ENCODE results near the gene TLCD4.
"Not testable (repeated sequence)": the region's sequence is repeated elsewhere in the genome, so short reads cannot be mapped to it uniquely, and the experiment has no call there.

The TLCD4 gene

DNA sequence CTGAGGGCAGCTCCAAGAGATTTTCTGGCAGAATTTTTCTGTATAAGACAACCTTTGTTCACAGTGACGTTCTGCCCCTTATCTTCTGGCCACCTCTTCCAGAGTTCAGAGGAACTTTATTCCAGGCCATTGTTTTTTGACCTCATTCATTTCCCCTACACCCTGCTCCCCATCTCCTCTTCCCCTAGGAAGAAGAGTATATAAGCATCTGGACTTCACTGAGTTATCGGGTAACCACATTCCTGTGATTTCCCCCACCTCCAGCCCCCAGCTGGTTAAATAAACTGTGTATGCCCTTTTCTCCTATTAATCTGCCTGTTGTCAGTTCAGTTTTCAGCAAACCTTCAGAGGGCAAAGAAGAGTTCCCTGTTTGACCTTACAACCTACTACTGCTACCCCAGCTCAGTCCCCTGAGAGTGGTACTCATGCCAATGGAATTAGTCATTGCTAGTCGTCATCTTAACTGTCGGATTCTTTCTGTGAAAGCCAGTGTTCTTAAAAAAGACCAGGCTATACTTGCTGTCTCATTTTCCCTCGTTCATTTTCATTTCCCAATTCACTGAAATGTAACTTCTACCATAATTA, 30.1 kb upstream of the TLCD4 start:
- DNase-seq = no peak
- Histone ChIP-seq H3K4me2 (ENCODE audit: low read depth, low read length) (no peak overlapping the region), H3K4me3 (ENCODE audit: low read length) (no peak overlapping the region)

DNA sequence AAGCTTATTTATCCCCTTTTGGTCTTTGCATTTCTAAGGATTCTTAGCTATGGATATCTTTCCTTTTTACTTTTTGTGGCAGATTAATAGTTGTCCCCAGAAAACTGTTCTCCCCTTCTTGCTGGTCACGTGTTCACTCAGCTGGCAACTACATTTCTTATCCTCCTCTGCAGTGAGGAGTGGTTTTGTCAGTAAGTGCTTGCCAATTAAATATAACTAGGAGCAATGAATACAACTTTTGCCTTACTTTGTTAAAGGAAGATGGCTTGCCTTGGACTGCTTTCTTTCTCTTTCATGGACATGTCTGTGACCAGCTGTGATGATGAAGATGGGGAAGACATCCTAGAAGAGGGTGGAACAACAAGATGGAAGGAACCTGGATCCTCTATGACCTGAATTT, 28.9 kb upstream of the TLCD4 start:
- no peak overlapping the region for H3K4me2 ChIP-seq (ENCODE audit: low read depth, low read length)
- H3K27me3 ChIP-seq (replicated peaks; ENCODE audit: insufficient read depth, low read length) = no peaks in the 10 kb centered on the region
- no peaks in the 10 kb centered on the region for H3K9me3 ChIP-seq (replicated peaks; ENCODE audit: insufficient read depth, low read length)
- TF ChIP-seq EZH2 (optimal IDR thresholded peaks at IDR 0.05; ENCODE audit: low read depth, low read length) = no peak
- TF ChIP-seq EZH2phosphoT487 (IDR thresholded peaks at IDR 0.05; ENCODE audit: low read length) = no peak
- TF ChIP-seq, protein P1, sequence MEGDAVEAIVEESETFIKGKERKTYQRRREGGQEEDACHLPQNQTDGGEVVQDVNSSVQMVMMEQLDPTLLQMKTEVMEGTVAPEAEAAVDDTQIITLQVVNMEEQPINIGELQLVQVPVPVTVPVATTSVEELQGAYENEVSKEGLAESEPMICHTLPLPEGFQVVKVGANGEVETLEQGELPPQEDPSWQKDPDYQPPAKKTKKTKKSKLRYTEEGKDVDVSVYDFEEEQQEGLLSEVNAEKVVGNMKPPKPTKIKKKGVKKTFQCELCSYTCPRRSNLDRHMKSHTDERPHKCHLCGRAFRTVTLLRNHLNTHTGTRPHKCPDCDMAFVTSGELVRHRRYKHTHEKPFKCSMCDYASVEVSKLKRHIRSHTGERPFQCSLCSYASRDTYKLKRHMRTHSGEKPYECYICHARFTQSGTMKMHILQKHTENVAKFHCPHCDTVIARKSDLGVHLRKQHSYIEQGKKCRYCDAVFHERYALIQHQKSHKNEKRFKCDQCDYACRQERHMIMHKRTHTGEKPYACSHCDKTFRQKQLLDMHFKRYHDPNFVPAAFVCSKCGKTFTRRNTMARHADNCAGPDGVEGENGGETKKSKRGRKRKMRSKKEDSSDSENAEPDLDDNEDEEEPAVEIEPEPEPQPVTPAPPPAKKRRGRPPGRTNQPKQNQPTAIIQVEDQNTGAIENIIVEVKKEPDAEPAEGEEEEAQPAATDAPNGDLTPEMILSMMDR (IDR thresholded peaks at IDR 0.05; ENCODE audit: low read length) = no peak
- no peaks in the 10 kb centered on the region for H3F3A ChIP-seq (ENCODE audit: insufficient read depth, low read length)
- no peaks in the 10 kb centered on the region for H3K36me3 ChIP-seq (replicated peaks; ENCODE audit: insufficient read depth, low read length)
- no peaks in the 10 kb centered on the region for H3K79me2 ChIP-seq (ENCODE audit: low read length)
- H3K4me1 ChIP-seq (ENCODE audit: low read length) = no peaks in the 10 kb centered on the region
- H3K27ac ChIP-seq (ENCODE audit: low read length) = no peak overlapping the region
- no peaks in the 10 kb centered on the region for H3K9me2 ChIP-seq (replicated peaks; ENCODE audit: insufficient read depth, low read length)
- H4K20me1 ChIP-seq (ENCODE audit: insufficient read depth, low read length) = no peaks in the 10 kb centered on the region
- H3K9ac ChIP-seq (ENCODE audit: low read length) = no peak overlapping the region
- no peak overlapping the region for H2AFZ ChIP-seq (ENCODE audit: low read length)
- no peak for DNase-seq
- H3K4me3 ChIP-seq (ENCODE audit: low read length) = no peak overlapping the region

More for the DNA sequence above, 30.1 kb upstream of the TLCD4 start:
- Histone ChIP-seq H3K9me2 (replicated peaks; ENCODE audit: insufficient read depth, low read length) (no peaks in the 10 kb centered on the region), H3K79me2 (ENCODE audit: low read length) (no peaks in the 10 kb centered on the region), H3K4me1 (ENCODE audit: low read length) (no peaks in the 10 kb centered on the region), H2AFZ (ENCODE audit: low read length) (no peak overlapping the region), H4K20me1 (ENCODE audit: insufficient read depth, low read length) (no peaks in the 10 kb centered on the region), H3K9me3 (replicated peaks; ENCODE audit: insufficient read depth, low read length) (no peaks in the 10 kb centered on the region), H3K27ac (ENCODE audit: low read length) (no peak overlapping the region), H3F3A (ENCODE audit: insufficient read depth, low read length) (no peaks in the 10 kb centered on the region), H3K9ac (ENCODE audit: low read length) (no peak overlapping the region), H3K27me3 (replicated peaks; ENCODE audit: insufficient read depth, low read length) (no peaks in the 10 kb centered on the region), H3K36me3 (replicated peaks; ENCODE audit: insufficient read depth, low read length) (no peaks in the 10 kb centered on the region)
- TF ChIP-seq, protein P1 (IDR thresholded peaks at IDR 0.05; ENCODE audit: low read length) = no peak

DNA sequence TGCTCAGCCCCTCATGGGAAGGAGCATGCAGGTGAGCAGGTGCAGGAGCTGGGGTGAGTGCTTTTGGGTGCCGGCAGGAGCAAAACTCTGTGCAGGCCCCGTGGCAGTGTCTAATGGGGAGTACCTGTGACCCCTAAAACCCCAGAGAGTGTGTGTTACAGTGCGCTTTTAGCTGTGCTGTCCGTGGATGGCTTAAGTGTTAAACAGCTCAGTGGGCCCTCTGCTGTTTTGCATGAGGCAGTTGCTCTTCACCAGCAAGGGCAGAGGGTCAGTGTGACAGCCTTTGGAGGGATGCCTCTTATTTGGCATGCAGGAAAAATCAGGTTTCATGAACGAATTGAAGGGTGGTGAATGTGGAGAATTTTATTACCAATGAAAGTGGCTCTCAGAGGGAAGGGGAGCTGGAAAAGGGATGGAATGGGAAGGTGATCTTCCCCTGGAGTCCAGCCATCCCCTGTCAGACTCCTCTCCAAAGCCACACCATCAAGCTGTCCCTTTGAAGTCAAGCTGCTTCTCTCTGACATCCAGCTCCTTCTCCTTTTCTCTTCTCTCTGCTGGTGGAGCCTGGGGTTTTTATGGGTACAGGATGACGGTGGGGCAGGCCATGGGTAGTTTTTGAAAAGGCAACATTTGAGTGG, 27.4 kb upstream of the TLCD4 start:
- H3K9ac ChIP-seq (ENCODE audit: low read length) = no peak overlapping the region
- H3K27me3 ChIP-seq (replicated peaks; ENCODE audit: insufficient read depth, low read length) = no peaks in the 10 kb centered on the region
- no peaks in the 10 kb centered on the region for H3K4me1 ChIP-seq (ENCODE audit: low read length)
- no peak overlapping the region for H3K27ac ChIP-seq (ENCODE audit: low read length)
- no peaks in the 10 kb centered on the region for H3K36me3 ChIP-seq (replicated peaks; ENCODE audit: insufficient read depth, low read length)
- no peak overlapping the region for H3K4me2 ChIP-seq (ENCODE audit: low read depth, low read length)
- H2AFZ ChIP-seq (ENCODE audit: low read length) = no peak overlapping the region
- H4K20me1 ChIP-seq (ENCODE audit: insufficient read depth, low read length) = no peaks in the 10 kb centered on the region
- H3K79me2 ChIP-seq (ENCODE audit: low read length) = no peaks in the 10 kb centered on the region
- no peak for DNase-seq
- no peaks in the 10 kb centered on the region for H3K9me2 ChIP-seq (replicated peaks; ENCODE audit: insufficient read depth, low read length)
- no peaks in the 10 kb centered on the region for H3F3A ChIP-seq (ENCODE audit: insufficient read depth, low read length)
- TF ChIP-seq EZH2phosphoT487 (IDR thresholded peaks at IDR 0.05; ENCODE audit: low read length) = no peak
- TF ChIP-seq EZH2 (optimal IDR thresholded peaks at IDR 0.05; ENCODE audit: low read depth, low read length) = no peak
- TF ChIP-seq, protein P1 (IDR thresholded peaks at IDR 0.05; ENCODE audit: low read length) = no peak
- H3K4me3 ChIP-seq (ENCODE audit: low read length) = no peak overlapping the region
- H3K9me3 ChIP-seq (replicated peaks; ENCODE audit: insufficient read depth, low read length) = no peaks in the 10 kb centered on the region

DNA sequence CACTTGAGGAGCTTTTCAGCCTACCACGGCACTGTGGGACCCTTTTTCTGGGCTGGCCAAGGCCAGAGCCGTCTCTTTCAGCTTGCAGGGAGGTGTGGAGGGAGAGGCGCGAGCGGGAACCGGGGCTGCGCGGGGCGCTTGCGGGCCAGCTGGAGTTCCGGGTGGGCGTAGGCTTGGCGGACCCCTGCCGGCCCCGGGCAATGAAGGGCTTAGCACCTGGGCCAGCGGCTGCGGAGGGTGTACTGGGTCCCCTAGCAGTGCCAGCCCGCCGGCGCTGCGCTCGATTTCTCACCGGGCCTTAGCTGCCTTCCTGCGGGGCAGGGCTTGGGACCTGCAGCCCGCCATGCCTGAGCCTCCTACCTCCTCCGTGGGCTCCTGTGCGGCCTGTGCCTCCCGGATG, 25.9 kb upstream of the TLCD4 start:
- not testable (repeated sequence) for DNase-seq; H3K4me2 ChIP-seq (ENCODE audit: low read depth, low read length); H3K36me3 ChIP-seq (replicated peaks; ENCODE audit: insufficient read depth, low read length); H3K79me2 ChIP-seq (ENCODE audit: low read length); H3K4me1 ChIP-seq (ENCODE audit: low read length); H3K27me3 ChIP-seq (replicated peaks; ENCODE audit: insufficient read depth, low read length); H3K9ac ChIP-seq (ENCODE audit: low read length); H3F3A ChIP-seq (ENCODE audit: insufficient read depth, low read length); H3K9me3 ChIP-seq (replicated peaks; ENCODE audit: insufficient read depth, low read length); H3K27ac ChIP-seq (ENCODE audit: low read length); H3K4me3 ChIP-seq (ENCODE audit: low read length); H3K9me2 ChIP-seq (replicated peaks; ENCODE audit: insufficient read depth, low read length); H4K20me1 ChIP-seq (ENCODE audit: insufficient read depth, low read length); H2AFZ ChIP-seq (ENCODE audit: low read length)

DNA sequence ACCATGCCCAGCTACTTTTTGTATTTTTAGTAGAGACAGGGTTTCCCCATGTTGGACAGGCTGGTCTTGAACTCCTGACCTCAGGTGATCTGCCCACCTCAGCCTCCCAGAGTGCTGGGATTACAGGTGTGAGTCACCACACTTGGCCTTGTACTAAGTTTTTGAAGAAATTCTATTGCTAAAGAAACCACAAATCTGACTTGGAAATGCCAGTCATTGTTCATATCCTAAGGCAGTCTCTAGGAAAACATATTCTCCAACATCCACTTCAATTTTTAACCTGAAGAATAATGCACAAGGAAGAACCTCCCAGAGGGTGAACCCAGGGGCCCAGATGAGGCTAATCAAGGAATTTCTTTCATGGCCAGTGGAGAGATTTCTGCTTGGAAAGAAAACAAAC, 24.3 kb upstream of the TLCD4 start:
- H2AFZ ChIP-seq (ENCODE audit: low read length); H3K79me2 ChIP-seq (ENCODE audit: low read length); H3K36me3 ChIP-seq (replicated peaks; ENCODE audit: insufficient read depth, low read length); H3K27ac ChIP-seq (ENCODE audit: low read length); DNase-seq; H3K4me1 ChIP-seq (ENCODE audit: low read length); H4K20me1 ChIP-seq (ENCODE audit: insufficient read depth, low read length); H3F3A ChIP-seq (ENCODE audit: insufficient read depth, low read length); H3K4me3 ChIP-seq (ENCODE audit: low read length); H3K9me2 ChIP-seq (replicated peaks; ENCODE audit: insufficient read depth, low read length); H3K9me3 ChIP-seq (replicated peaks; ENCODE audit: insufficient read depth, low read length); H3K9ac ChIP-seq (ENCODE audit: low read length); H3K27me3 ChIP-seq (replicated peaks; ENCODE audit: insufficient read depth, low read length); H3K4me2 ChIP-seq (ENCODE audit: low read depth, low read length): not testable (repeated sequence)
